Measurements from ENCODE around the gene SEC23A. TPM values are rescaled to one million over a fixed set of nuclear protein-coding genes. Genes with fewer than 3 reads are reported as not detected.

The SEC23A gene
- total and polyA plus RNA-seq, 2 of the 13 experiments (the other 11 are each of a cell fraction or from before 2014, with no cell fraction given) = 403 to 887 TPM

- Histone ChIP-seq H3K4me1 (ENCODE audit: insufficient read depth, low read length) (peaks cover 61% of the 10 kb centered on the region), H2AFZ (ENCODE audit: low read length) (no peak overlapping the region), H3K36me3 (replicated peaks in 1 of 2; ENCODE audit: control insufficient read depth in 1 of 2, insufficient read depth in 2 of 2, low read length in 2 of 2) (peaks cover 41 to 68% of the 10 kb centered on the region in 2 experiments), H3K27ac (ENCODE audit: extremely low read length, insufficient read depth, low read length) (no peak overlapping the region), H4K20me1 (ENCODE audit: insufficient read depth, low read length) (peaks cover 86% of the 10 kb centered on the region), H3K27me3 (ENCODE audit: control insufficient read depth in 1 of 2, insufficient read depth in 2 of 2, low read length in 2 of 2) (no peaks in the 10 kb centered on the region), H3K79me2 (ENCODE audit: insufficient read depth, low read length) (peaks cover 80% of the 10 kb centered on the region), H3K4me2 (ENCODE audit: low read depth, low read length) (no peak overlapping the region), H3K9me3 (ENCODE audit: low read length) (no peaks in the 10 kb centered on the region), H3K9ac (ENCODE audit: insufficient read depth, low read depth, low read length) (no peak overlapping the region), H3K4me3 (replicated peaks in 1 of 3; ENCODE audit: insufficient read depth in 1 of 3, low read depth in 2 of 3, low read length in 3 of 3) (no peak overlapping the region)
- in situ Hi-C loops (cut with HindIII; ENCODE audit: extremely low pct_ligation_motif_present, low pct_unique_long_range_greater_than_20kb) = no loop called here
- intact Hi-C loops (cut with micrococcal nuclease; ENCODE audit: unreplicated experiment) = no loop called here
- BruUV-seq (replicated peaks) = no TSS peak
- no peak for FAIRE-seq
- TF ChIP-seq NR3C1 (CRISPR knock-in tag; IDR thresholded peaks at IDR 0.05) = no peak
- no peak for TF ChIP-seq ZNF367 (CRISPR knock-in tag; IDR thresholded peaks at IDR 0.05; ENCODE audit: borderline replicate concordance)
- TF ChIP-seq ZNF816 (CRISPR knock-in tag; IDR thresholded peaks at IDR 0.05; ENCODE audit: borderline replicate concordance) = 0 out of 2 replicates have a peak, but pooled peaks have one; percentile 60
- no peak for TF ChIP-seq THYN1 (CRISPR knock-in tag; IDR thresholded peaks at IDR 0.05; ENCODE audit: borderline replicate concordance, low read depth)
- TF ChIP-seq MBNL3 (CRISPR knock-in tag; conservative IDR thresholded peaks at IDR 0.05) = no peak
- no peak for TF ChIP-seq U2AF1 (optimal IDR thresholded peaks at IDR 0.05; ENCODE audit: low read depth, low read length)
- ATAC-seq = no peak
- ChIA-PET POLR2A (interaction anchor here (1.2 to 2.3 kb wide), 3 partner anchors 8 to 138 kb away, joined by 3 to 21 read pairs (median 4); partner anchors contain the start of genes SEC23A and TRAPPC6B), CTCF (ENCODE audit: low intra/inter-chr PET ratio, low total read pairs) (no interaction called here)
- WGBS (ENCODE audit: low lambda C conversion rate) = 97% methylated on average over 3 of the region's 3 CpGs
- DNase-seq (ENCODE audit: low spot score) = no peak
Measured at GRCh38 chr14:39094515-39094914, 8.5 kb downstream of the SEC23A start.

GRCh38 chr14:39091716-39092115, 11.3 kb downstream of the SEC23A start:
- Histone ChIP-seq H3K9me3 (ENCODE audit: low read length) (no peaks in the 10 kb centered on the region), H3K4me3 (replicated peaks in 1 of 3; ENCODE audit: insufficient read depth in 1 of 3, low read depth in 2 of 3, low read length in 3 of 3) (no peak overlapping the region), H2AFZ (ENCODE audit: low read length) (no peak overlapping the region), H3K27me3 (ENCODE audit: control insufficient read depth in 1 of 2, insufficient read depth in 2 of 2, low read length in 2 of 2) (no peaks in the 10 kb centered on the region), H3K79me2 (ENCODE audit: insufficient read depth, low read length) (peaks cover 58% of the 10 kb centered on the region), H3K4me2 (ENCODE audit: low read depth, low read length) (no peak overlapping the region), H3K27ac (ENCODE audit: extremely low read length, insufficient read depth, low read length) (no peak overlapping the region), H3K36me3 (replicated peaks in 1 of 2; ENCODE audit: control insufficient read depth in 1 of 2, insufficient read depth in 2 of 2, low read length in 2 of 2) (peaks cover 49 to 87% of the 10 kb centered on the region in 2 experiments), H3K4me1 (ENCODE audit: insufficient read depth, low read length) (peaks cover 33% of the 10 kb centered on the region), H3K9ac (ENCODE audit: insufficient read depth, low read depth, low read length) (no peak overlapping the region), H4K20me1 (ENCODE audit: insufficient read depth, low read length) (peaks cover 67% of the 10 kb centered on the region)
- CTCF ChIA-PET (ENCODE audit: low intra/inter-chr PET ratio, low total read pairs) = no interaction called here
- no peak for DNase-seq (ENCODE audit: low spot score)
- POLR2A ChIA-PET = interaction anchor here (2.3 kb wide), 1 partner anchor 11 kb away, joined by 31 read pairs; the partner anchor contains the start of gene SEC23A
- in situ Hi-C loops (cut with HindIII; ENCODE audit: extremely low pct_ligation_motif_present, low pct_unique_long_range_greater_than_20kb) (no loop called here), intact Hi-C loops (cut with micrococcal nuclease; ENCODE audit: unreplicated experiment) (no loop called here)
- 97% methylated on average over 1 of the region's 1 CpG for WGBS (ENCODE audit: low lambda C conversion rate)
- TF ChIP-seq AGO2 (optimal IDR thresholded peaks at IDR 0.05; ENCODE audit: low read depth, low read length) (peak; percentile 54), ATF6 (CRISPR knock-in tag; conservative IDR thresholded peaks at IDR 0.05) (0 out of 2 replicates have a peak, but pooled peaks have one; percentile 40), RBFOX2 (IDR thresholded peaks at IDR 0.05; ENCODE audit: low read depth, low read length) (peak; percentile 61), ZFP82 (CRISPR knock-in tag; IDR thresholded peaks at IDR 0.05; ENCODE audit: borderline replicate concordance) (no peak), HNRNPUL1 (IDR thresholded peaks at IDR 0.05; ENCODE audit: low read depth, low read length) (0 out of 2 replicates have a peak, but pooled peaks have one; percentile 34)
- no peak for ATAC-seq
- FAIRE-seq = no peak
- BruUV-seq (replicated peaks) = TSS peak; percentile 21
